ENCODE measurements around the gene TTLL9.
A peak's percentile ranks its signal among the peaks of the same experiment; 100 is the strongest.
"Not testable (repeated sequence)": the region's sequence is repeated elsewhere in the genome, so short reads cannot be mapped to it uniquely, and the experiment has no call there.

The TTLL9 gene

DNA sequence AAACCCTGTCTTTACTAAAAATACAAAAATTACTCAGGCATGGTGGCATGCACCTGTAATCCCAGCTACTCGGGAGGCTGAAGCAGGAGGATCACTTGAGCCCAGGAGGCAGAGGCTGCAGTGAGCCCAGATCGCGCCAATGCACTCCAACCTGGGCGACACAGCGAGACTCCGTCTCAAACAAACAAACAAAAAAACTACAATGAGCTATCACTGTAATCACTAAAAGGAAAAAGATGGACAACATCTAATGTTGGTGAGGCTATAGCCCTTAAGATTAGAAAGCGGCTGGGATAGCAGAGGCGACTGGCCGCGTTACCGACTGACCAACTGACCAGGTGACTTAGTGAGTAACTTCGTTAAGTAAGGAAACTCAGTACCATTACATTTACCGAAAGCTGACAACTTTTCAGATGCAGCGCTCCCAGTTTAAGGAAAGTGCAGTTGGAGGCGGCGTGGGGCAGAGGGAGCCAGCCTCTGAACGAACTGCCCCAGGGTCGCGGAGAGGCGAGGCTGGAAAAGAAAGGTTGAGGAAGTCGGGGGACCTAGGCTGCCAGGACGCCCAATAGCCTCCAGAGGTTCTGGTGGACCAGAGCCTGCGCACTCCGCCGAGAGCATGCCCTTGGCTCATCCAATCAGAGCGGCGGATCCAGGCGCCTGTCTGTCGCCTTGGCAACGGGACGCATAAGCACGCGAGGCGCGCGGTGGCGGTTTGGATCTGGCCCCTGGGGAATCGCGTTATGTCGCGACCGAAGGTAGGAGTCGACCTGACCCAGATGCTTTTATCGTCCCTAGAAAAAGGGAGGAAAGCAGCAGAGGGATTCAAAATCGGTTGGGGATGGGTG is 8.9 kb downstream of the TTLL9 start:
- peak; percentile 99 for DNase-seq (ENCODE audit: low spot score)

DNA sequence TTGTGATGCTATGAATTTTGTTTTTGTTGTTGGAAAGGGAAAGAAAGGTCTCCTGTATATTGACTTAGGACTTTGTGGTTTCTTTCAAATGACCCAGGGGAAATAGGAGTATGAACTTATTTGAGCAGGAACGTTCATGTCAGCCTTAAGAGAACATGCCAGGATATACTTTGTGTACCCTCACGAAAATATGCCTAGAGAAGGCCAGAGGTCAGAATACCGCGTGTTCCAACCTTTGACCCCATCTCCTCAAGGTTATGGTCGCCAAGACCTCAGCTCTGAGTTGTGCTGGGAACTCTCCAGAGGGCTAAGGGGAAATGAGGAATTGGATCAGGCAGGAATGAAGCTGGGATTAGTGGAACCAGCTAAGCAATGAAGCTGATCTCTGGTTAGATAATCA is 11.5 kb downstream of the TTLL9 start:
- DNase-seq (ENCODE audit: low spot score): no peak

- DNase-seq (ENCODE audit: low spot score): no peak
Measured at GRCh38 chr20:31883829-31884228, 13.4 kb downstream of the TTLL9 start.

GRCh38 chr20:31890646-31891045 is 20.2 kb downstream of the TTLL9 start:
- DNase-seq (ENCODE audit: low spot score): no peak

DNA sequence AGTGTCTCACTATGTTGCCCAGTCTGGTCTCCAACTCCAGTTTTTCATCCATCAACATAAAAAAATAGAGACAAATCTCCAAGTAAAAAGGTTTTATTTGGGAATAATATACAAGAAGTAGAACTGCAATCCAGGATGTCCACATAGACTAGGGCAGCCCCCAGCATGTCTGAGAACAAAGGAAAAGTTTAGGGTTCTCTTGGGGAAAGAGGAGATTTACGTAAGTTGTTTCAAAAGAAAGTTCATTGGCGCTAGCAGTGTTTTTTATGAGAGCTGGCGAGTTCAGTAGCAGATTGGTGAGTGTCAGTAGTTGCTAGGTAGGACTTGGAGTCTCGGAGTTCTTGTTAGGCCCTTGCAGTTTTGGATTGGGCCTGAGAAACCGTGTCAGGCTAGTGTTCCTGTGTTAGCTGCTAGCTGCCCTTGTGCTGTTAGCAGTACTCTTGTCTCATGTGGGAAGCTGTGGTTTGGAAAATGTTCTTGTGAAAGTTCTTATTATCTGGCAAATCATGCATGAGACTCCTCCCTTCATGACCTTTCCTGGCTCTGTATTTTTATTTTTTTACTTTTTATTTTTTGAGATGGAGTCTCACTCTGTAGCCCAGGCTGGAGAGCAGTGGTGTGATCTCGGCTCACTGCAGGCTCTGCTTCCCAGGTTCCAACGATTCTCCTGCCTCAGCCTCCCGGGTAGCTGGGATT is 24.7 kb downstream of the TTLL9 start:
- peak; percentile 70 for DNase-seq (ENCODE audit: low spot score)

DNA sequence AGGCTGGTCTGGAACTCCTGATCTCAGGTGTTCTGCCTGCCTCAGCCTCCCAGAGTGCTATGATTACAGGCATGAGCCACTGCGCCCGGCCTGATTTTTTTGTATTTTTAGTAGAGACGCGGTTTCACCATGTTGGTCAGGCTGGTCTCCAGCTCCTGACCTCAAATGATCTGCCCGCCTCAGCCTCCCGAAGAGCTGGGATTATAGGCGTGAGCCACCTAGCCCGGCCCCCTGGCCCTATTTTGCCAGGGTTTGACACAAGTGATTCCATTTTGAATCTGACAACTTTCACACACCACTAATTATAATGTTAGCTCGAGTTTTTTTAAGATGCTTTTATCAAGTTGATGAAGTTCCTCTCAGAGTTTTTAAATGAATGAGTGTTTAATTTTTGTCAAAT is 25.6 kb downstream of the TTLL9 start:
- no peak for DNase-seq (ENCODE audit: low spot score)

DNA sequence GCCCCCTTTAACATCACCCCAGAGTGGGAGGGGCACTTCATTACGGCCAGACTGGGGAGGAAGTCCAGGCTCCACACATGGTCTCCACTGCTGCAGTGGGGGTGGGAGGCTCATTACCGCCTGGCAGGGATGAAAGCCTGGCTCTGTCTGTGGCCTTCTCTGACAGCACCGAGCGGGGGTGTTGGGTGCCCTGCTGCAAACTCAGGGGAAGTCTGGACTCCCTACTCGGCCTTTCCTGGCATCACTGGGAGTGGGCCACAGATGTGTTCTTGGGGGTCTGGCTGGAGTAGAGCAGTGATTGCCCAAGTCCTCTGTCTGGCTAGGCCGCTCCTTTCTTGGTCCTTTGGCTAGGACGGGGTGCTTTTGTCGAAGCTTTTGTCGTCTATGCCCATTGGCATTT is 27.1 kb downstream of the TTLL9 start:
- no peak for DNase-seq (ENCODE audit: low spot score)

DNA sequence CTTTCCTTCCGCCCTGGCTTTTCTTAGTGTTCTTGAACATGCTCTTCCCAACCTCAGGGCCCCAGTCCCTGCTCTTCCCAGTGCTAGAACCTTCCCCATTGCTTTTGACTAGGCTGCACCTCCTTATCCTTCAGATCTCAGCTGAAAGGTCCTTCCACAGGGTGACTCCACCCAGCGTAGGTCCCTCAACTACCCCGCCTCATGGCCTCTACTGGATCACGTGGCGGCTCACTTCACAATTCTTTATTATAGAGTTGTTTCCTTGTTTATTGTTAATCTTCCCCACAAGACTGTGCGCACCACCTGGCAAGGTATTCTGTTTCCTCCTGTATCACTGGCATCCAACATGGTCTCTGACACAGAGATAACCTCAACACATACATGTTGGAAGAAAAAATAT is 31.2 kb downstream of the TTLL9 start:
- no peak for DNase-seq (ENCODE audit: low spot score)

- DNase-seq (ENCODE audit: low spot score): no peak
Measured at GRCh38 chr20:31903627-31904386, 33.4 kb downstream of the TTLL9 start.

GRCh38 chr20:31906001-31906400 is 35.6 kb downstream of the TTLL9 start:
- no peak for DNase-seq (ENCODE audit: low spot score)

DNA sequence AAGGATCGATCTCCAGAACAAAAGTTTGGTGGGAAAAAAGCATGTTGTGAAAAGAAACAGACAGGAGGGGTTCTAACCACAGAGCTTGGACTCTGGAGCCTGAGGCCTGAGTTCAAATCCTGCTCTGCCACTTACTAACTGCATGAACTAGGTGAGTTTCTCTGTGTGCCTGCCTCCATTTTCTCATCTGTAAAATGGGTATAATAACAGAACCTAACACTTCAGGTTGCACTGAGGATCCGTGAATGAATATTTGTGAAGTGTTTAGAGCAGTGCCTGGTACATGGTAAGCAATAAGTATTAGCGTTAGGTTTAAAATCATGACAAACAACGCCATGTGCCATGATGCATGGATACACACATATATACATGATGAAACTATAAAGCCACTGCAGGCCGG is 36.6 kb downstream of the TTLL9 start:
- no peak for DNase-seq (ENCODE audit: low spot score)

- DNase-seq (ENCODE audit: low spot score): no peak
Measured at GRCh38 chr20:31908016-31908415, 37.6 kb downstream of the TTLL9 start.

DNA sequence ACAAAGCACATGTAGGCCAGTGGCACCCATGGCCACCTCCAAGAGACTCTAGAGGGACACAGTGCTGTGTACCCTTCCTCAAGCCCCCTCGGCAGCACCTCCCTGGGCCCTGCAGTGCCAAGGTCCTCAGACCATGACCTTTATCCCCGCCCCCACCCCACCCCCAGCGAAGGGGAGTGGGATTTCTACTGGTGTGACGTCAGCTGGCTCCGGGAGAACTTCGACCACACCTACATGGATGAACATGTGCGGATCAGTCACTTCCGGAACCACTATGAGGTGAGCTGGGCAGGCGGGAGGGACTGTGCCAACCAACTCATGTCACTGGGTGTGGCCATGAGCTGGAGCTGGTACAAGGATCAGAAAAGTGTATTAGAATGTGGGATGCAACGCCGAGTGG is 38.0 kb downstream of the TTLL9 start:
- DNase-seq (ENCODE audit: low spot score): no peak

DNA sequence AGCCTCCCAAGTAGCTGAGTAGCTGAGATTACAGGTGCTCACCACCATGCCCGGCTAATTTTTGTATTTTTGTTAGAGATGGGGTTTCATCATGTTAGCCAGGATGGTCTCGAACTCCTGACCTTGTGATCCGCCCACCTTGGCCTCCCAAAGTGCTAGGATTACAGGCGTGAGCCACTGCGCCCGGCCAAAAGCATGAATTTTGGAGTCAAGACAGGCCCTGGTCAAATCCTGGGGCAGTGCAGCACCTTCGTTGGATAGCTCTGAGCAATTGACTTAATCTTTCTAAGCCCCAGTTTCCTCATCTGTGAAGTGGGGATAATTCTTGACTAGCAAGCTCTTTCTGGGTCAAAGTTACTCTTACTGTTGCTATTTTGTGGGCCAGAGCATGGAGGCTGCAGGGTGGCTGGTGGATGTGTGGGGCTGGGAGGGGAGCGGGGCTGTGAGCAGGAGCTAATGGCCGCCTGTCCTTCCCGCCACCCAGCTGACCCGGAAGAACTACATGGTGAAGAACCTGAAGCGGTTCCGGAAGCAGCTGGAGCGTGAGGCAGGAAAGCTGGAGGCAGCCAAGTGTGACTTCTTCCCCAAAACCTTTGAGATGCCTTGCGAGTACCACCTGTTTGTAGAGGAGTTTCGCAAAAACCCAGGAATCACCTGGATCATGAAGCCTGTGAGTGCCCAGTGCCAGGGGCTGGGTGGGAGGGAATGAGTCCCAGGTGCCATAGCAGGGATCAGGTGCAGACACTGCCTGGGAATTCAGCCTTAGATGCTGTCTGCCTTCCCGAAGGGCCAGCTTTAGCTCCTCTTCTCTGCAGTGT is 39.0 kb downstream of the TTLL9 start:
- DNase-seq (ENCODE audit: low spot score): no peak

- DNase-seq (ENCODE audit: low spot score): no peak
Measured at GRCh38 chr20:31910071-31910803, 39.8 kb downstream of the TTLL9 start.

DNA sequence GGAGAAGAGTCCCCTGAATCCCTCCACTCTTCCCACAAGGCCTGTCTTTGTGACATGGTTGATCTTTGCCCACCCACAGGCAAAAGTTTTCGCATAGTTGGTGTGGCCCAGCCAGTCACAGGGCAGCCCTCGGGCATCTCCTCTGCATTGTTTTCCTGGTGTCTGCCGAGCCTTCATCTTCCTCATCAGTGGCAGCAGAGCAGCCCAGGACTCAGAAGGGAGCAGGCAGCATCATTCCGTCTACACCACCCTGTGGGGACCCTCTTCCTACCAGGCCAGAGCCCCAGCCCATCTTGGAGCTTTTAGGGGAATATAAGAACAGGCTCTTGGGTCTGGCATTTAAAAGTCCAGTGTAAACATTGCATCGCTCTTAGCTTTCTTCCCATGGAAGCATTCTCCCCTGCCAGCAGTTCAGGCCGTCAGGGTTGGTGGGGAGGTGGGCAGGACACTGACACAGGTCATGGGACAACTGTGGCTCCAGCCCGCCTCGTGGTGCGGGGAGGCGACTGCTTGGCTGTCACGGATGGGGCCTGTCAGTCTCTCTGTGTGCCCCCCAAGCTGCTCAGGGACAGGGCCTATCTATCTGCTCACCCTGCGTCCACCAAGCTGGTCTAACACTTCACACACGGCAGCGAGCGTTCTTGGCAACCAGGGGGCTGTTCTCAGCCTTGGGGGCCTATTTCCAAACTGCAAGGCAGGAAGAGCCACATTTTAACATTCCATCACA is 43.2 kb downstream of the TTLL9 start:
- no peak for DNase-seq (ENCODE audit: low spot score)

GRCh38 chr20:31914170-31914569 is 43.7 kb downstream of the TTLL9 start:
- no peak for DNase-seq (ENCODE audit: low spot score)

DNA sequence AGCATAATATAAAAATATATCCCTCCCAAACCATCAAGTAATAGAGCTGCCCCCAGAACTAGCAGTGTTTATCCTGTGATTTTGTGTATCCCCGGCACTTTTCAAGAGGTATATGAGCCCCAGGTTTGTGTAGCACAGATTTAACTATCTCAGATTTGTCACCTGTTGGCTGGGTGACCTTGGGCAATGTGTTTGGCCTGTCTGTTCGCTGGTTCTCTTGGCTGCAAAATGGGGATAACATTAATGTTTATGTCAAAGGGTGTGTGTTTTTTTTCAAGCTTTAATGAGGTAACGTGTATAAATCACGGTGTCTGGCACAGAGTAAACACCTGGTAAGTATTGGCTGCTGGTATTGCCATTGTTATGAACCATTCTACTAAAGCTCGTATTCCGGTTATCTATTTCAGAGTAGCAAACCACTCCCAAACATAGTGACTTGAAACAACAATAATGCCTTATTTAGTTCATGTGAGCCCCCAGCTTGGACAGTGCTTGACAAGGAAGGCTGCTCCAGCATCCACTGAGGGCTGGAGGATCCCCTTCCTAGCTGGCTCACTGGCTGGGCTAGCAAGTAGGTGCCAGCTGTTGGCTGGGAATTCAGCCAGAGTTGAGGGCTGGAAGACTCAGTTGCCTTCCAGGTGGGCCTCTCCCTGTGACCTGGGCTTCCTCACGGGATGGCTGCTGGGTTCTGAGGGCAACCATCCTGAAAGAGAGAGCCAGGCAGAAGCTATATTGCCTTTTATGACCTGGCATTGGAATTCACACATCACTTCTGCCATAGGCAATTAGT is 45.3 kb downstream of the TTLL9 start:
- no peak for DNase-seq (ENCODE audit: low spot score)

GRCh38 chr20:31916708-31917107 is 46.3 kb downstream of the TTLL9 start:
- no peak for DNase-seq (ENCODE audit: low spot score)

GRCh38 chr20:31917962-31918412 is 47.6 kb downstream of the TTLL9 start:
- DNase-seq (ENCODE audit: low spot score): not testable (repeated sequence)

Measured in AG08395 (cell line).